ENCODE measurements around the gene BBS7. TPM values are rescaled to one million over a fixed set of nuclear protein-coding genes. Genes with fewer than 3 reads are reported as not detected.

BBS7 gene
- total RNA-seq, 3 donors from 2014 or later: 9.4 to 19.6 (median 13.5) TPM

DNA sequence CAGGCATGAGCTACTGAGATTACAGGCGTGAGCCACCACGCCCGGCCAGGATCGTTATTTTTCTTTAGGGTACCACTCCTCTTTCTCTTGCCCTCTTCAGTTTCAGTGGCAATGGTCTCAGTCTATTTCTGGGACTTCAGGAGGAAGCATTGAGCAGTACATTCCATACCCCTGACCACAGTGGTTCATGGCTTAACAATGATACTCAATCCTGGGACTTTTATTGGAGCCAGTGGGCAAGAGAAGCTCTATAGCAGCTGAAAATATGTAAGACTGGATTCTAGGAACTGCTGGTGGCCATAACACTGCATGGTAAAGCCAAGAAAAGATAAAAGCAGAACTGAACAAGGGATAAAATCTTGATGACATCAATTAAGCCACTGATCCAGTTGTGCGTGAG is 40.8 kb downstream of the BBS7 start:
- Histone ChIP-seq H3K36me3 (ENCODE audit: low read depth) (no peaks in the 10 kb centered on the region), H3K9me3 (no peaks in the 10 kb centered on the region), H3K4me1 (ENCODE audit: low read depth) (no peaks in the 10 kb centered on the region), H3K4me3 (no peak overlapping the region)
- no peak for ATAC-seq
- intact Hi-C loops (cut with DNase I, micrococcal nuclease): no loop called here
- no peak for DNase-seq
- no peak for TF ChIP-seq CTCF (IDR thresholded peaks at IDR 0.05)

- no peak for ATAC-seq
- H3K4me1 ChIP-seq (ENCODE audit: low read depth): no peaks in the 10 kb centered on the region
- H3K9me3 ChIP-seq: no peaks in the 10 kb centered on the region
- intact Hi-C loops (cut with DNase I, micrococcal nuclease): no loop called here
- no peak overlapping the region for H3K4me3 ChIP-seq
- TF ChIP-seq CTCF (IDR thresholded peaks at IDR 0.05): no peak
- DNase-seq: no peak
- H3K36me3 ChIP-seq (ENCODE audit: low read depth): no peaks in the 10 kb centered on the region
Measured at GRCh38 chr4:121827853-121828252, 42.4 kb downstream of the BBS7 start.

GRCh38 chr4:121824950-121825349 is 45.3 kb downstream of the BBS7 start:
- DNase-seq: peak in 1 of 3 donors; percentile 5
- Histone ChIP-seq H3K4me3 (no peak overlapping the region), H3K4me1 (ENCODE audit: low read depth) (no peaks in the 10 kb centered on the region), H3K36me3 (ENCODE audit: low read depth) (no peaks in the 10 kb centered on the region), H3K9me3 (no peaks in the 10 kb centered on the region)
- no peak for ATAC-seq
- no peak for TF ChIP-seq CTCF (IDR thresholded peaks at IDR 0.05)
- intact Hi-C loops (cut with DNase I, micrococcal nuclease): no loop called here

- DNase-seq (no peak), ATAC-seq (no peak)
- intact Hi-C loops (cut with DNase I, micrococcal nuclease): no loop called here
Measured at GRCh38 chr4:121824171-121824527, 46.1 kb downstream of the BBS7 start.

DNA sequence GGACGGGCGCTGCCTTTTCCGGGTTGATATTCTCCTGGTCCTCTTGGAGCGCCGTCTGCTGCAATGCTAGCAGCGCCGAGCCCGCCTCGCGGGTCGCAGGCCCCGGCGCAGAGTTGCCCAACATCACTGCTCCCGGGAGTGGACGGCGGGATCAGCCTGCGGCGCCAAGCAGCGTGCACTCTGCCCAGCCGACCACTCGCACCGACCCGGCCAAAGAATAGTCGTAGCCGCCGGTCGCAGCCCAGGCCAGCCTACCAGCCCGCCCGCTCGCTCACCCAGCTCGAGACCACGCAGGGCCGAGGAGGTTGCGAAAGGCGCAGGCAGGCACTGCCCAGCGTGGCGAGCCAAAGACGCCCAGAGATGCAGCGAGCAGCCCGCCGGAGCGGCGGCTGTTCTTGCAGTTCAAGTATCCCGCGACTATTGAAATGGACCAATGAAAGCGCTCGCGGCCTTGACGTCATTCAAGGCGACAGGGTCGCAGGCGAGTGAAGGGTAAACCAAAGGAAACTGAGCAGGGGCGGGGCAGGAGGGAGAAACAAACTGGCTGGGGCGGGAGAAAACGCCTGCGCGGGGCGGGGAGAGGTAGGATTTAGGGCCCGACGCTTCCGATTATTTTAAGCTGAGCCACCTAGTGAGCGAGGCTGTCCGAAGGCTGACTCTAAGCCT is 46.6 kb downstream of the BBS7 start, which contains the start of gene CCNA2:
Gene CCNA2 (minus strand): TSS at position 379 of the 666 bp plus-strand sequence. CDS start 255 bp downstream, at position 124.
- Histone ChIP-seq H3K4me1 (ENCODE audit: low read depth) (no peaks in the 10 kb centered on the region), H3K36me3 (ENCODE audit: low read depth) (no peaks in the 10 kb centered on the region), H3K9me3 (no peaks in the 10 kb centered on the region), H3K4me3 (peak within 1 kb of the TSS; percentile 45)
- DNase-seq (peak; percentile 97 to 98 (median 97)), ATAC-seq (peak; percentile 99)
- TF ChIP-seq CTCF (IDR thresholded peaks at IDR 0.05): no peak
- intact Hi-C loops (cut with DNase I, micrococcal nuclease): no loop called here

More at GRCh38 chr4:121824171-121824527, 46.1 kb downstream of the BBS7 start:
- no peaks in the 10 kb centered on the region for H3K36me3 ChIP-seq (ENCODE audit: low read depth)
- no peaks in the 10 kb centered on the region for H3K4me1 ChIP-seq (ENCODE audit: low read depth)
- H3K9me3 ChIP-seq: no peaks in the 10 kb centered on the region
- H3K4me3 ChIP-seq: no peak overlapping the region
- no peak for TF ChIP-seq CTCF (IDR thresholded peaks at IDR 0.05)
